HuH-7 (cell line): ENCODE results near the gene HBE1.
"Not testable (repeated sequence)": the region's sequence is repeated elsewhere in the genome, so short reads cannot be mapped to it uniquely, and the experiment has no call there.

Experiments used
- DNase-seq: peaks from one replicate; pipeline ENCODE4 v3.0.0; 2011; ENCODE audit warnings: low spot score

Gene HBE1

GRCh38 chr11:5253440-5253839 lies 16.3 kb downstream of the HBE1 start:
- DNase-seq: not testable (repeated sequence)

- no peak for DNase-seq
Measured at GRCh38 chr11:5252919-5253265, 16.9 kb downstream of the HBE1 start.

- DNase-seq: no peak
Measured at GRCh38 chr11:5252192-5252918, 17.4 kb downstream of the HBE1 start.

GRCh38 chr11:5251746-5252145 lies 18.0 kb downstream of the HBE1 start:
- no peak for DNase-seq

DNA sequence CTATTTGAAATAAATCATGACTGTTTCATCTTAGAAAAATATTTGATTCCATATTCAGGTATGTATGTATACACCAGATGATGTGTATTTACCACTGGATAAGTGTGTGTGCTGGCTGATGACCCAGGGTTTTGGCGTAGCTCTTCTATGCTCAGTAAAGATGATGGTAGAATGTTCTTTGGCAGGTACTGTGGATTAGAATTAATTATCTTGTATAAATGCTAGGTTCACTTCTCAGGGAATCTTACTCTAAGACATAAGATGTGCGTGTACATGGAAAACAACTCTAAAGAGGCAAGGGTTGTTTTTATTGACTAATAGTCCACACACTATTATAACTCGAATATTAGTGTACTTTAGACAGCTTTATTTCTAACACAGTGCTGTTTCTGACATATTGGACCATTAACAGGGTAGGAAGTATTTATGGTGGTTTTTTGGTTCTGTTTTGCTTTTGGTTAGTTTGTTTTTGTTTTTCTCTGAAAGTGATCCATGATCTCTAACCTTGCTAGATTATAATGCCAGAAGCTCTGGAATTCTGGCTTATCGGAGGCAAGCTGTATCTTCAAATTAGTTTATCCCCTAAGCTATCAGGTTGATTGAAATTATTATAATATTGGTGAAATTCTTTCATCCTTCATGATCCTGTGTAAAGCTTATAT lies 19.1 kb downstream of the HBE1 start:
- DNase-seq: no peak

- DNase-seq: not testable (repeated sequence)
Measured at GRCh38 chr11:5249807-5250396, 19.8 kb downstream of the HBE1 start, which contains the start of gene HBG1. Gene HBG1, minus strand, starts transcription at chr11:5249857. Its CDS starts 53 bp downstream, at chr11:5249804.

DNA sequence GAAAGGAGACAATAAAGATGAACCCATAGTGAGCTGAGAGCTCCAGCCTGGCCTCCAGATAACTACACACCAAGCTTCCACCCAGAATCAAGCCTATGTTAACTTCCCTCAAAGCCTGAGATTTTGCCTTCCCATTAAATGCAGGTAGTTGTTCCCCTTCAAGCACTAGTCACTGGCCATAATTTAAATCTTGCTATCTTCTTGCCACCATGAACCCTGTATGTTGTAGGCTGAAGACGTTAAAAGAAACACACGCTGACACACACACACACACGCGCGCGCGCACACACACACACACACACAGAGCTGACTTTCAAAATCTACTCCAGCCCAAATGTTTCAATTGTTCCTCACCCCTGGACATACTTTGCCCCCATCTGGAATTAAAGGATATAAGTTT lies 21.2 kb downstream of the HBE1 start:
- DNase-seq: not testable (repeated sequence)

DNA sequence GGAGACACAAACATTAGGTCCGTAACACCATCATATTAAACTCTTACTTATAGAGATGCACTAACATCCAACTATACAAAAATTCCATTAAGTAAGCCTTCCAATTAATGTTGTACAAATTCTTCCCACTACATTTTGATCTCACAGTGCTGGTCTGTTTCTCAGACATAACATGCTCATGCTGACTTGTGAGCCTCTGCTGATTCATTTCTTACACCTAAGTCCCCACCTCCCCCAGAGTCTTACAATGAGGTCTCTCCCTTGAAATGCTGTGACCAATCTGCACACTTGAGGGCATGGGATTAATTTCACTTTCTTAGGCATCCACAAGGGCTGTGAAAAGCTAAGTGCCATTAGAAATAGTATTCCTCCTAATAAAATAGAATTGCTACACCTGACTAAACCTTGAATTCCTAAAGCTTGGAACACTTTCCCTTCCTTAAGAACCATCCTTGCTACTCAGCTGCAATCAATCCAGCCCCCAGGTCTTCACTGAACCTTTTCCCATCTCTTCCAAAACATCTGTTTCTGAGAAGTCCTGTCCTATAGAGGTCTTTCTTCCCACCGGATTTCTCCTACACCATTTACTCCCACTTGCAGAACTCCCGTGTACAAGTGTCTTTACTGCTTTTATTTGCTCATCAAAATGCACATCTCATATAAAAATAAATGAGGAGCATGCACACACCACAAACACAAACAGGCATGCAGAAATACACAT lies 22.1 kb downstream of the HBE1 start:
- no peak for DNase-seq

DNA sequence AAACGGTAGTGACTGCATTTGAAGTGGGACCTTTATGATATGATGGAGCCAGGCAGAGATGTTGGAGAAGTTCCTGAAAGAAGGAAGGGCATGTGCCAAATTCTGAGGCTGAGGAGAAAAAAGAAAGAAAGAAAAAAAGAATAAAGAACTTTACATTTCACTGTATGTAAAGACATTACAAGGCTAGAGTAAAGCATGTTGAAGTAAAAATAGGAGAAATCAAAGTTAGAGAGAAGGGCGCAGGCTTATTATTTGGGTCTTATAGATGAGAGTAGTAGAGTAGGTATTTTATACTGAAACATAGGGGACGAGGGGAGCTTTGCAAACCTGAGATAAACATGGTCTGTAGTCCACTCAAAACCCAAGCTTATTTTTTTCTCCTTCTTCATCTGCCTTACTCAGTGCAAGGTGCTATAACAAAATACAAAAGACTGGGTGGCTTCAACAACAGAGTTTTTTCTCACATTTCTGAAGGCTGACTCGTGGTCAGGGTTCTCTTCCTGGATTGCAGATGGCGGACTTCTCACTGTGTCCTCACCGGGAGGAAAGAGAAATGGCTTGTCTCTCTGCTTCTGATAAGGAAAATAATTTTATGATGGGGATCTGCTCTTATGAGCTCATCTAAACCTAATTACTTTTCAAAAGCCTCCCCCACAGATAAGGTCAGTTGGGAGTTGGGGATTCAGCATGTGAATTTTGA lies 22.8 kb downstream of the HBE1 start:
- no peak for DNase-seq

- DNase-seq: no peak
Measured at GRCh38 chr11:5245155-5245554, 24.6 kb downstream of the HBE1 start.

DNA sequence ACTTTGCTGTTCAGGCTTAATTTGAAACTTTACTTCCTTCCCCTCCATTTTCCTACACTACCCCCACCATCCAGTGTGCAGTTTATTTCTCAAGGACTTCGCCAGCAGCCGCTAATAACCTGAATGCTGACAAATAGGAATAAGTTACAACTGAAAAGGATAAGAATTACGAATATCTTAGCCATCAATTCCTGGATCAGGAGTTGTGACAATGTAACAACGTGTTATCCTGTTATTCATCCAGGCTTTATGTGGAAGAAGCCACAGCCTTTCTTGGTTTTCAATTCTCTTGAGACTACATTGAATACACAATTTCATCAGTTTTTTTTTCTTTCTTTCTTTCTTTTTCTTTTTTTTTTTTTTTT lies 25.9 kb downstream of the HBE1 start:
- DNase-seq: no peak

GRCh38 chr11:5242933-5243815 lies 26.6 kb downstream of the HBE1 start:
- no peak for DNase-seq

DNA sequence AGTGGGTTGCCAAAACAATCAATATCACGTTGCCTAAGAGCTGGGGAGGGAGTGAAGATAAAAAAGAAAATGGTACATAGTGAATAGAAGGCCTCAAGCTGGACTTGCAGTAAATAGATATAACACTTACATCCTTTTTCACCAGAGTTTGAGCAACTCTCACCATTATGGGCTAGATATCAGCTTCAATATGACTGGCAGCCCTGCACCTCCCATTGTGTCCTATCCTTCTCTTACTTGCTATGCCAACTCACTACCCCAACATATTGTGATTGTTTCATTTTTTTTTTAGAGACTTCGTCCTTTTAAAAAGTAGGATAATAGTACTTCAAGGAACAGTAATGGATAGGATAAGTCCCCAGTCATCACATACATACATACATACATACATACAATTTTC lies 27.5 kb downstream of the HBE1 start:
- DNase-seq: no peak

DNA sequence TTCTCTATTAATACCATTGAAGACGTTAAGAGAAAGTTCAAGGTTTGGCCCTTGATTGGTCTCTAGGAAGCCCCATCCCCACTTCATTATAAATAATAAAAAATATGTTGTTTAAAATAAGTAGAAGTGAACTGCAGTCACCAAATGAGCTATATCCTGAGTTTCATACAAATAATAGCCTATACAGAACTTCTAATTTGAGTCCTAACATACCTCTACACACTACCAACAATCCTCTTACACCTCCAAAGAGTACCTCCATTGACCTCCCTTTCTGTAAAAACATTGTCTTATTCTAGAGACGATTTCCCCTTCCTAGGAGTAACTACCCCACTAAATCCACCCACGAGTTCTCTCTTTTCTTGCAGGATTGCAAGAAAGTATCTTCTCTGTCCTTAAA lies 28.3 kb downstream of the HBE1 start:
- DNase-seq: no peak

GRCh38 chr11:5240458-5240857 lies 29.3 kb downstream of the HBE1 start:
- no peak for DNase-seq

- no peak for DNase-seq
Measured at GRCh38 chr11:5240056-5240455, 29.7 kb downstream of the HBE1 start.

DNA sequence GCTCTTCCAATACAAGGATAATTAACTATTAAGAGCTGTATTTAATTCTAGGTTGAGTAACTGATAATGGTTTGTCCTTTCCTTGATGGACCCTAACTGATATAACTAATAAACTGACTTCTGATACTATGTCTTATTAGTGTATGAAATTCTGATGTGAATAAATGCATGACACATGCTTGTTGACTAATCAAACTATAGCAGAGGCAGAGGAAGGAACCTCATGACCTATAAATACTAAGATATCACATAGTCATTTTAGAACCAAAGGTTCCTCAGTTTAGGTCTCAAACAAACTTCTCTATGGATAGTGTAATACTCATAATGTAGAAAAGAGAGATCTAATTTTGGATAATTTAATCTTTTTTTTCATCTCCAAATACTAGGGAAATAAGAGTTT lies 30.7 kb downstream of the HBE1 start:
- DNase-seq: no peak

GRCh38 chr11:5238486-5238885 lies 31.3 kb downstream of the HBE1 start:
- no peak for DNase-seq

DNA sequence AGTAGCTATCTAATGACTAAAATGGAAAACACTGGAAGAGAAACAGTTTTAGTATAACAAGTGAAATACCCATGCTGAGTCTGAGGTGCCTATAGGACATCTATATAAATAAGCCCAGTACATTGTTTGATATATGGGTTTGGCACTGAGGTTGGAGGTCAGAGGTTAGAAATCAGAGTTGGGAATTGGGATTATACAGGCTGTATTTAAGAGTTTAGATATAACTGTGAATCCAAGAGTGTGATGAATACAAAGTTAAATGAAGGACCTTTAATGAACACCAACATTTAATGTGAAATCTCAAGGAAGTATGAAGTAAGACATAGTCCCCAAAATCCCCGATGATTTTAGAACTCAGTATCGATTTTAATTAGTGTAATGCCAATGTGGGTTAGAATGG lies 32.3 kb downstream of the HBE1 start:
- no peak for DNase-seq

GRCh38 chr11:5235364-5236095 lies 34.2 kb downstream of the HBE1 start:
- DNase-seq: no peak
